Endothelial cell of umbilical vein (primary cell): ENCODE measurements around the gene TRAPPC10. TPM values are rescaled to one million over a fixed set of nuclear protein-coding genes. Genes with fewer than 3 reads are reported as not detected.

ENCODE experiments used
- BruUV-seq: library from RNA; stranded (reverse); fragments of 400-500 nt; replicated peaks from 2 replicates; lab custom pipeline; 2021; lab: Mats Ljungman, UMichigan
- CTCF ChIA-PET: fragments of 300-600, 350-600 bp; sonication (Branson Sonifier 250); formaldehyde crosslinking; loops from one replicate; lab custom pipeline; 2021; ENCODE audit warnings: antibody characterized with exemption, inconsistent platforms; lab: Charles Lee
- POLR2A ChIA-PET: fragments of 300-600, 350-600 bp; sonication (Branson Sonifier 250); formaldehyde crosslinking; loops from one replicate; lab custom pipeline; 2021; ENCODE audit warnings: antibody characterized with exemption, inconsistent platforms; lab: Charles Lee
- DNase-seq: peaks from one replicate; pipeline ENCODE4 v3.0.0-alpha.2; 2011; ENCODE audit warnings: low read depth, low spot score
- FAIRE-seq: peaks from 2 replicates; lab custom pipeline; 2011; peaks lifted over from hg19 to GRCh38; lab: Jason Lieb, UNC
- H2AFZ ChIP-seq: 2 replicates; pipeline ENCODE4 v1.6.0; 2012; ENCODE audit warnings: low read depth, low read length, control low read depth, inconsistent platforms
- H3K27ac ChIP-seq: 2 replicates; pipeline ENCODE4 v1.5.1; 2011; ENCODE audit warnings: low read depth, mild to moderate bottlenecking, control low read depth, low read length, moderate library complexity; ENCODE audit not compliant: insufficient read depth
- H3K27me3 ChIP-seq, 2 experiments: 2 replicates each; pipeline versions ENCODE4 v1.6.0 to v1.6.1; 2011; ENCODE audit warnings: low read length in 2 of 2, mixed read lengths in 1 of 2; ENCODE audit not compliant: control insufficient read depth in 2 of 2, insufficient read depth in 2 of 2
- H3K36me3 ChIP-seq, 2 experiments: 2 replicates in 1 of 2; 3 replicates in 1 of 2; pipeline ENCODE4 v1.5.1; 2011; ENCODE audit warnings: low read length in 2 of 2, mild to moderate bottlenecking in 1 of 2, moderate library complexity in 1 of 2; ENCODE audit not compliant: control insufficient read depth in 2 of 2, insufficient read depth in 2 of 2; ENCODE audit errors: extremely low read depth in 1 of 2
- H3K4me1 ChIP-seq: 3 replicates; pipeline ENCODE4 v1.5.1; 2011; ENCODE audit warnings: mild to moderate bottlenecking, low read length; ENCODE audit not compliant: control insufficient read depth, insufficient read depth; ENCODE audit errors: extremely low read depth
- H3K4me2 ChIP-seq: 2 replicates; pipeline ENCODE4 v1.6.1; 2011; ENCODE audit warnings: low read length, control low read depth, mixed read lengths; ENCODE audit not compliant: insufficient read depth
- H3K4me3 ChIP-seq, 3 experiments: fragments of 200-600 bp in 1 of 3; sonication (generic), shearing (Covaris generic) in 1 of 3; replicated peaks in 1 of 3; 2 replicates each; pipeline ENCODE4 v1.5.1; 2011 to 2016; ENCODE audit warnings: control low read depth in 3 of 3, low read length in 3 of 3, mild to moderate bottlenecking in 2 of 3, inconsistent platforms in 1 of 3, low read depth in 1 of 3, moderate library complexity in 1 of 3; ENCODE audit not compliant: insufficient read depth in 1 of 3
- H3K79me2 ChIP-seq: 2 replicates; pipeline ENCODE4 v1.6.0; 2012; ENCODE audit warnings: low read length, inconsistent platforms; ENCODE audit not compliant: control insufficient read depth, insufficient read depth
- H3K9ac ChIP-seq: replicated peaks from 2 replicates; pipeline ENCODE3; 2011; ENCODE audit warnings: low read length, control low read depth; ENCODE audit not compliant: insufficient read depth; ENCODE audit errors: extremely low read depth
- H3K9me1 ChIP-seq: replicated peaks from 3 replicates; pipeline ENCODE4 v1.6.0; 2011; ENCODE audit warnings: mild to moderate bottlenecking, low read length; ENCODE audit not compliant: control insufficient read depth, insufficient read depth; ENCODE audit errors: extremely low read depth
- H3K9me3 ChIP-seq: replicated peaks from 2 replicates; pipeline ENCODE4 v1.5.1; 2012; ENCODE audit warnings: low read length, inconsistent platforms; ENCODE audit not compliant: control insufficient read depth, insufficient read depth
- H4K20me1 ChIP-seq: replicated peaks from 2 replicates; pipeline ENCODE3; 2011; ENCODE audit warnings: mild to moderate bottlenecking, low read length; ENCODE audit not compliant: control insufficient read depth, insufficient read depth; ENCODE audit errors: extremely low read depth
- EZH2 ChIP-seq: IDR thresholded peaks from 2 replicates; pipeline ENCODE4 v1.6.1; 2012; ENCODE audit warnings: borderline replicate concordance, low read depth, mild to moderate bottlenecking, moderate library complexity, low read length, inconsistent platforms; ENCODE audit not compliant: severe bottlenecking
- FOS ChIP-seq: IDR thresholded peaks from 2 replicates; pipeline ENCODE4 v1.6.1; 2011; ENCODE audit warnings: mild to moderate bottlenecking, low read length, moderate library complexity, borderline replicate concordance; ENCODE audit not compliant: insufficient read depth
- GATA2 ChIP-seq: IDR thresholded peaks from 2 replicates; pipeline ENCODE4 v1.7.0; 2011; ENCODE audit warnings: low read depth, mild to moderate bottlenecking, moderate library complexity, mixed read lengths, low read length; ENCODE audit not compliant: insufficient read length, insufficient read depth
- JUN ChIP-seq: IDR thresholded peaks from 2 replicates; pipeline ENCODE4 v1.6.1; 2011; ENCODE audit warnings: borderline replicate concordance, low read depth; ENCODE audit not compliant: insufficient read length, insufficient read depth
- MAX ChIP-seq: IDR thresholded peaks from 2 replicates; pipeline ENCODE4 v1.6.1; 2011; ENCODE audit not compliant: insufficient read depth, insufficient read length
- MYC ChIP-seq: IDR thresholded peaks from one replicate; pipeline ENCODE4 v1.6.1; 2011; ENCODE audit warnings: mild to moderate bottlenecking, low read depth, low read length
- POLR2A ChIP-seq: IDR thresholded peaks from 2 replicates; pipeline ENCODE4 v1.6.1; 2012; ENCODE audit warnings: low read depth, mild to moderate bottlenecking, control low read depth, low read length
- POLR2AphosphoS5 ChIP-seq: IDR thresholded peaks from 2 replicates; pipeline ENCODE4 v1.6.1; 2012; ENCODE audit warnings: low read depth, mild to moderate bottlenecking, control low read depth, low read length, moderate library complexity; ENCODE audit not compliant: insufficient read depth
- dilution Hi-C: fragments of 300-500 bp; cut with MboI; formaldehyde crosslinking; loops from one replicate; pipeline ENCODE4 v1.15.0; 2019; ENCODE audit warnings: low sequenced_read_pairs; ENCODE audit not compliant: extremely low pct_ligation_motif_present
- intact Hi-C: fragments of 100-400 bp; cut with micrococcal nuclease; formaldehyde crosslinking; loops from one replicate; pipeline ENCODE4 v1.10.0; 2022
- polyA plus RNA-seq, 4 experiments: library from polyadenylated mRNA; depleted of rRNA in 3 of 4; stranded (reverse) in 3 of 4; unstranded in 1 of 4; fragments of >200 nt; gene quantifications; 2 replicates each; pipeline versions ENCODE4 v1.2.1 to v1.2.3, GENCODE V29; 2011 to 2012; ENCODE audit warnings: missing spikeins in 1 of 4
- total RNA-seq: library from RNA; stranded (reverse); gene quantifications from 2 replicates; pipeline ENCODE4 v1.2.3, GENCODE V29; 2021
- TF ChIP-seq, protein P1 (sequence below), 2 donors: IDR thresholded peaks; 1 replicate in 1 of 2; 2 replicates in 1 of 2; pipeline ENCODE4 v1.5.1; 2011; ENCODE audit warnings: low read length in 2 of 2, mild to moderate bottlenecking in 2 of 2, moderate library complexity in 2 of 2, control low read depth in 1 of 2, inconsistent platforms in 1 of 2, low read depth in 1 of 2; ENCODE audit not compliant: insufficient read depth in 1 of 2; ENCODE audit errors: extremely low read depth in 1 of 2

TRAPPC10 gene
- total and polyA plus RNA-seq, 2 donors (not counting 3 experiments of a cell fraction or from before 2014, with no cell fraction given) = 21.5 to 33.6 TPM

DNA sequence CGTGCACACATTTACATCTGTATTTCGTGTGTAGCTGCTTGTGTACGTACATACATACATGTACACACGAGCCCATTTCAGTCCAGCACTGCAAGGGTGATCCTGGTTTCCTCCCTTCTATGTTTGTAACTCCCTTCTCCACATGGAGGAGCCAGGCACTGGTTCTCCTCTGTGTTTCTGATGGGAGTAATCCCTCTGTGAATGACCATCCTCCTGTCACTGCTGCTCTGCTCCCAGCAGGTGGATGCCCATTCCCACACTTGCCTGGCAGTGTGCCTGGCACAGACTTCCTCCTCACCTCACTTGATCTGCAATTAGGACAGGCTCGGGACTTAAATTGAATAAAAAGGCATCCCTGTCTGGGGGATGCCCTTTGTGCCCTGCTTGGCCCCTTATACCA lies 37.1 kb downstream of the TRAPPC10 start:
- dilution Hi-C loops = no loop called here
- CTCF ChIA-PET = interaction anchor here (1.2 to 1.7 kb wide), 6 partner anchors 18 to 238 kb away, joined by 3 to 6 read pairs (median 4); no protein-coding TSS in a partner anchor

More for the DNA sequence above, 37.1 kb downstream of the TRAPPC10 start:
- H3K9me3 ChIP-seq = no peaks in the 10 kb centered on the region
- no peak overlapping the region for H2AFZ ChIP-seq
- H4K20me1 ChIP-seq = no peaks in the 10 kb centered on the region
- DNase-seq (peak; percentile 8), FAIRE-seq (no peak)
- peaks cover 7% of the 10 kb centered on the region for H3K4me1 ChIP-seq
- peaks cover 34% of the 10 kb centered on the region for H3K79me2 ChIP-seq
- TF ChIP-seq MAX (no peak), EZH2 (no peak), FOS (no peak), MYC (no peak), JUN (no peak), POLR2A (no peak), POLR2AphosphoS5 (no peak), GATA2 (no peak)
- TF ChIP-seq, protein P1, sequence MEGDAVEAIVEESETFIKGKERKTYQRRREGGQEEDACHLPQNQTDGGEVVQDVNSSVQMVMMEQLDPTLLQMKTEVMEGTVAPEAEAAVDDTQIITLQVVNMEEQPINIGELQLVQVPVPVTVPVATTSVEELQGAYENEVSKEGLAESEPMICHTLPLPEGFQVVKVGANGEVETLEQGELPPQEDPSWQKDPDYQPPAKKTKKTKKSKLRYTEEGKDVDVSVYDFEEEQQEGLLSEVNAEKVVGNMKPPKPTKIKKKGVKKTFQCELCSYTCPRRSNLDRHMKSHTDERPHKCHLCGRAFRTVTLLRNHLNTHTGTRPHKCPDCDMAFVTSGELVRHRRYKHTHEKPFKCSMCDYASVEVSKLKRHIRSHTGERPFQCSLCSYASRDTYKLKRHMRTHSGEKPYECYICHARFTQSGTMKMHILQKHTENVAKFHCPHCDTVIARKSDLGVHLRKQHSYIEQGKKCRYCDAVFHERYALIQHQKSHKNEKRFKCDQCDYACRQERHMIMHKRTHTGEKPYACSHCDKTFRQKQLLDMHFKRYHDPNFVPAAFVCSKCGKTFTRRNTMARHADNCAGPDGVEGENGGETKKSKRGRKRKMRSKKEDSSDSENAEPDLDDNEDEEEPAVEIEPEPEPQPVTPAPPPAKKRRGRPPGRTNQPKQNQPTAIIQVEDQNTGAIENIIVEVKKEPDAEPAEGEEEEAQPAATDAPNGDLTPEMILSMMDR (IDR thresholded peaks at IDR 0.05; ENCODE audit: extremely low read depth in 1 of 2, insufficient read depth in 1 of 2, low read depth in 1 of 2, low read length in 2 of 2) = no peak
- H3K4me3 ChIP-seq = no peak overlapping the region
- H3K9ac ChIP-seq = no peak overlapping the region
- intact Hi-C loops = no loop called here
- POLR2A ChIA-PET = no interaction called here
- no TSS peak for BruUV-seq
- H3K9me1 ChIP-seq = no peaks in the 10 kb centered on the region
- no peak overlapping the region for H3K4me2 ChIP-seq
- no peak overlapping the region for H3K27ac ChIP-seq
- peaks cover 0 to 5% of the 10 kb centered on the region in 2 experiments for H3K36me3 ChIP-seq
- H3K27me3 ChIP-seq = no peaks in the 10 kb centered on the region
